Upper lobe of right lung (tissue), 1 donor: ENCODE data around the gene RXRA. TPM values are rescaled to one million over a fixed set of nuclear protein-coding genes. Genes with fewer than 3 reads are reported as not detected.

Experiments
- ATAC-seq: fragments of 200-7000 bp; cut with Tn5 transposase; one replicate; pipeline ENCODE4 v1.9.1; 2020; ENCODE audit warnings: mild to moderate bottlenecking, moderate library complexity
- DNase-seq: peaks from one replicate; pipeline ENCODE4 v3.0.0-alpha.2; 2020
- H3K27ac ChIP-seq: fragments of 200-600 bp; one replicate; pipeline ENCODE4 v1.8.0; 2022
- H3K27me3 ChIP-seq: fragments of 200-600 bp; one replicate; pipeline ENCODE4 v1.8.0; 2022; ENCODE audit warnings: mild to moderate bottlenecking
- H3K36me3 ChIP-seq: fragments of 200-600 bp; one replicate; pipeline ENCODE4 v1.8.0; 2022
- H3K4me1 ChIP-seq: fragments of 200-600 bp; one replicate; pipeline ENCODE4 v1.8.0; 2022
- H3K4me3 ChIP-seq: fragments of 200-600 bp; one replicate; pipeline ENCODE4 v1.8.0; 2022; ENCODE audit warnings: mild to moderate bottlenecking
- H3K9me3 ChIP-seq: fragments of 200-600 bp; one replicate; pipeline ENCODE4 v1.8.0; 2022
- intact Hi-C: fragments of 100-400 bp; cut with DNase I; formaldehyde crosslinking; loops from one replicate; pipeline ENCODE4 v1.11.0; 2022
- total RNA-seq: library from RNA; stranded (reverse); fragmentation: NEBNext Ultra II Directional; extraction: Animal tissue kit (Norgen Biotek cat#: 25700); gene quantifications from one replicate; pipeline ENCODE4 v1.2.1, GENCODE V29; 2021
- TF ChIP-seq, protein P1 (sequence below): fragments of 200-600 bp; IDR thresholded peaks from one replicate; pipeline ENCODE4 v1.8.0; 2022; ENCODE audit warnings: antibody characterized with exemption
- donor health status: DM: no; HTN: yes; CAD: no; lungs with severe emphysema.

The RXRA gene
- total RNA-seq, 1 donor from 2014 or later = 80.6 TPM

DNA sequence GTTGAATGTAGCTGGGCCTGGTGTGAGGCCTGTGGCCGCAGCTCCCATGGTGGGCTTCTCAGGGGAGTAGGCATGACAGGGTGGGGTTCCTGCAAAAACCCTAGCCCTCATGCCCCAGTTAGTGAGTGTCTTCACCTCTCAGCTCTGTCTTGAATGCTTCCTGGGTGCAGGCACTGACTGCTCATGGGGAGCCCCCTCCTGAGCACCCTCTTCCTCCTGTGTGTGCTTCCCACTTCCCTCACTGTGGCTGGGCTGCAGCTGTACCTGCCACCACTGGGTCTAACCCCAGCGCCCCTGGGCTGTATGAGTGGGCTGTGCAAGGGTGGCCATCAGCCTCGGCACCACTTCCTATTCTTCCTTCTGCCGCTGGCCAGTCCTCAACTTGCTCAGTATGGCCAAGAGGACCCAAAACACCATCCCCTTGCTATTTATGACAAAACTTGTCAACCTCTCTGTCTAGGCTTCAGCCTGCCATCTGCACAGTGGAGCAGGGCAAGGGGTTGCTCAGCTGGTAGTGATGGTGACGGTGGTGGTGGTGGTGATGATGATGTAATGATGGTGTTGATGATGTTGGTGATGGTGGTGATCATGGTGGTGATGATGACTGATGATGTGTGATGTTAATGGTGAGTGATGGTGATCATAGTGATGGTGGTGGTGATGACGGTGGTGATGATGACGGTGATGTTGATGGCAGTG, 67.5 kb downstream of the RXRA start:
- ATAC-seq (no peak), DNase-seq (no peak)
- TF ChIP-seq, protein P1, sequence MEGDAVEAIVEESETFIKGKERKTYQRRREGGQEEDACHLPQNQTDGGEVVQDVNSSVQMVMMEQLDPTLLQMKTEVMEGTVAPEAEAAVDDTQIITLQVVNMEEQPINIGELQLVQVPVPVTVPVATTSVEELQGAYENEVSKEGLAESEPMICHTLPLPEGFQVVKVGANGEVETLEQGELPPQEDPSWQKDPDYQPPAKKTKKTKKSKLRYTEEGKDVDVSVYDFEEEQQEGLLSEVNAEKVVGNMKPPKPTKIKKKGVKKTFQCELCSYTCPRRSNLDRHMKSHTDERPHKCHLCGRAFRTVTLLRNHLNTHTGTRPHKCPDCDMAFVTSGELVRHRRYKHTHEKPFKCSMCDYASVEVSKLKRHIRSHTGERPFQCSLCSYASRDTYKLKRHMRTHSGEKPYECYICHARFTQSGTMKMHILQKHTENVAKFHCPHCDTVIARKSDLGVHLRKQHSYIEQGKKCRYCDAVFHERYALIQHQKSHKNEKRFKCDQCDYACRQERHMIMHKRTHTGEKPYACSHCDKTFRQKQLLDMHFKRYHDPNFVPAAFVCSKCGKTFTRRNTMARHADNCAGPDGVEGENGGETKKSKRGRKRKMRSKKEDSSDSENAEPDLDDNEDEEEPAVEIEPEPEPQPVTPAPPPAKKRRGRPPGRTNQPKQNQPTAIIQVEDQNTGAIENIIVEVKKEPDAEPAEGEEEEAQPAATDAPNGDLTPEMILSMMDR = no peak
- H3K36me3 ChIP-seq = no peaks in the 10 kb centered on the region
- H3K4me3 ChIP-seq = no peak overlapping the region
- no peaks in the 10 kb centered on the region for H3K9me3 ChIP-seq
- peaks cover 71% of the 10 kb centered on the region for H3K4me1 ChIP-seq
- H3K27ac ChIP-seq = no peak overlapping the region
- H3K27me3 ChIP-seq = no peaks in the 10 kb centered on the region
- intact Hi-C loops = no loop called here

DNA sequence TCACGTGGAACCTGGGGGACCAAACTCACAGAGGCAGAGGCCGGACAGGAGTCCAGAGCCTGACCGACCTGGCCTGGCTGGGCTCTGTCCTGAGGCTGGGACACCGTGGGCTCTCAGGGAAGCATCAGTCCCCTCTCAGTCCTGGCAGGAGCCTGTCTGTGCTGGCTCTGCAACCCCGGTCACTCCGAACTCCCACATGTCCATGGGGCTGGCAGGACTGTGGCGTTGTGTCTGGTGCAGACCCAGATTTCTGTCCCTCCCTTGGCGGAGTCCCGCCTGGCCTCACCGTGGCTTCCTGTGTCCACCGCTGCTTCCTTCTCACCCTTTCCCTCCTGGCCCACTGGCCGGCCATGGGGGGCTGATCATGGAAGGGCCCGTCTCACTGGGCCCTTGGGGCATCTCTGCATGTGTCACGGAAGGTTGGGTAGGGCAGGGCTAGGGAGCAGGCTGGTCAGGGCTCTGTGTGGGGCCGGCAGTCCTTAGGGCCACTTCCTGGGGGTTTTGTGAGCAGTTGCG, 68.8 kb downstream of the RXRA start:
- peaks cover 4% of the 10 kb centered on the region for H3K9me3 ChIP-seq
- TF ChIP-seq, protein P1 = no peak
- DNase-seq (no peak), ATAC-seq (no peak)
- peaks cover 67% of the 10 kb centered on the region for H3K4me1 ChIP-seq
- no peaks in the 10 kb centered on the region for H3K27me3 ChIP-seq
- H3K4me3 ChIP-seq = no peak overlapping the region
- no peaks in the 10 kb centered on the region for H3K36me3 ChIP-seq
- intact Hi-C loops = no loop called here
- H3K27ac ChIP-seq = no peak overlapping the region

DNA sequence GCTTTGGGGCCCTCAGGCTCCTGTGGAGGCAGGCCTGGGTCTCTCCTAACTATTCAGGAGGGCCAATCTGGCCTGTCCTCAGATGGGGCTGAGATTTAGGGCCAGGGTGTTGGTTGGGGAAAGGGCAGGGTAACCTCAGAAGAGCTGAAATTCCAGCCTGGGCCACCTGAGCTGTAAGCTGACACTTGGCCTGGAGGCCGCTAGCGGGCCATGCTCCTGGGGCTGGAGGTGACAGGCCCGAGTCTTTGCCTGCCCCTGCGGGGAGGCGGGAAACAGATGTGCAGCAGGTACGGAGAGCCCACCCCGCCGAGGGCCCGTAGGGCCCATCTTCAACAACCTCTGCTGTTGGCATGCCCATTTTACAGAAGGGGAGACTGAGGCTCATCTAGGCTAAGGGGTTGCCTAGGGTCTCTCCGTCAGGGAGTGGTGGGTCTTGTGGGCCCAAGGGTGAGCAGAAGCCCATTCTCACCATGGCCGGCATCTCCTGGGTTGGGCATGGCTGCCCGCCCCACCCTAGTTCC, 69.5 kb downstream of the RXRA start:
- H3K27ac ChIP-seq = peak overlapping the region; percentile 58
- no peak for ATAC-seq
- H3K36me3 ChIP-seq = no peaks in the 10 kb centered on the region
- H3K4me3 ChIP-seq = peak overlapping the region; percentile 2
- H3K27me3 ChIP-seq = no peaks in the 10 kb centered on the region
- DNase-seq = no peak
- intact Hi-C loops = no loop called here
- peaks cover 4% of the 10 kb centered on the region for H3K9me3 ChIP-seq
- TF ChIP-seq, protein P1 = no peak
- peaks cover 66% of the 10 kb centered on the region for H3K4me1 ChIP-seq

DNA sequence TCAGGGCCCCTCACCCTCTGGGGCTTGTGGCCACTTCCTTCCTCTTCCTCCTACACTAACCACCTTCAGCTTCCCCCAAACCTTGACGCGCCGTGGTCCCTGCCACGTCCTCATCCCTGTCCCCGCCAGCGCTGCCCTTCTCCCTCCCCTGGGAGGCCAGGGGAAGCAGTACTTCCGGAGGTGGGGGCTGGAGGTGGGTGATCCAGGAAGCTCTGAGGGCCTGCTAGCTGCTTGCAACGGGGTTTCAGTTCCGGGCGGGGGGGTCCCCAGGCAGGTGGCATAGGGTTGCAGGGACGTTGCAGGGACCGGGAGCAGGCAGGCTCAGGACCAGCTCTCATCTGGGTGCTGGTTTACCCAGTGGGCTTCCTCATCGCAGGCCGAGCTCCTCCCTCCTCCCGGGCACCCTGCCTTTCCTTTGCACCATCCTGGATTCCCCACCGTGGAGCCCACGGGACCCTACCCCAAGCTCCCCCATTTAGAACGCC, 70.0 kb downstream of the RXRA start:
- no peaks in the 10 kb centered on the region for H3K36me3 ChIP-seq
- peak overlapping the region; percentile 58 for H3K27ac ChIP-seq
- ATAC-seq (peak; percentile 52), DNase-seq (no peak)
- peaks cover 61% of the 10 kb centered on the region for H3K4me1 ChIP-seq
- intact Hi-C loops = no loop called here
- no peaks in the 10 kb centered on the region for H3K27me3 ChIP-seq
- peak overlapping the region; percentile 2 for H3K4me3 ChIP-seq
- TF ChIP-seq, protein P1 = no peak
- peaks cover 4% of the 10 kb centered on the region for H3K9me3 ChIP-seq

- Histone ChIP-seq H3K27ac (peak overlapping the region; percentile 58), H3K4me3 (peak overlapping the region; percentile 2), H3K4me1 (peaks cover 55% of the 10 kb centered on the region), H3K27me3 (no peaks in the 10 kb centered on the region), H3K9me3 (peaks cover 4% of the 10 kb centered on the region), H3K36me3 (no peaks in the 10 kb centered on the region)
- intact Hi-C loops = no loop called here
- peak; percentile 6 for ATAC-seq
- TF ChIP-seq, protein P1 = peak; percentile 12
- DNase-seq = no peak
These were observed 70.6 kb downstream of the RXRA start for GRCh38 chr9:134396825-134397224.
